ENCODE data around the gene EXOC4. TPM values are rescaled to one million over a fixed set of nuclear protein-coding genes. Genes with fewer than 3 reads are reported as not detected.

Gene EXOC4
- total RNA-seq, 3 donors from 2014 or later = 88.3 to 136 (median 99.6) TPM

GRCh38 chr7:133629701-133630100, 376.8 kb downstream of the EXOC4 start:
- H3K36me3 ChIP-seq = no peaks in the 10 kb centered on the region
- H3K27me3 ChIP-seq = no peaks in the 10 kb centered on the region
- H3K9me3 ChIP-seq = peaks cover 0 to 9% of the 10 kb centered on the region in 2 donors
- no peak for DNase-seq (ENCODE audit: low spot score in 2 of 2)
- TF ChIP-seq, protein P1, sequence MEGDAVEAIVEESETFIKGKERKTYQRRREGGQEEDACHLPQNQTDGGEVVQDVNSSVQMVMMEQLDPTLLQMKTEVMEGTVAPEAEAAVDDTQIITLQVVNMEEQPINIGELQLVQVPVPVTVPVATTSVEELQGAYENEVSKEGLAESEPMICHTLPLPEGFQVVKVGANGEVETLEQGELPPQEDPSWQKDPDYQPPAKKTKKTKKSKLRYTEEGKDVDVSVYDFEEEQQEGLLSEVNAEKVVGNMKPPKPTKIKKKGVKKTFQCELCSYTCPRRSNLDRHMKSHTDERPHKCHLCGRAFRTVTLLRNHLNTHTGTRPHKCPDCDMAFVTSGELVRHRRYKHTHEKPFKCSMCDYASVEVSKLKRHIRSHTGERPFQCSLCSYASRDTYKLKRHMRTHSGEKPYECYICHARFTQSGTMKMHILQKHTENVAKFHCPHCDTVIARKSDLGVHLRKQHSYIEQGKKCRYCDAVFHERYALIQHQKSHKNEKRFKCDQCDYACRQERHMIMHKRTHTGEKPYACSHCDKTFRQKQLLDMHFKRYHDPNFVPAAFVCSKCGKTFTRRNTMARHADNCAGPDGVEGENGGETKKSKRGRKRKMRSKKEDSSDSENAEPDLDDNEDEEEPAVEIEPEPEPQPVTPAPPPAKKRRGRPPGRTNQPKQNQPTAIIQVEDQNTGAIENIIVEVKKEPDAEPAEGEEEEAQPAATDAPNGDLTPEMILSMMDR (IDR thresholded peaks at IDR 0.05) = no peak
- TF ChIP-seq POLR2AphosphoS5 (IDR thresholded peaks at IDR 0.05) (no peak), POLR2A (IDR thresholded peaks at IDR 0.05) (no peak)
- no peak overlapping the region for H3K4me3 ChIP-seq
- intact Hi-C loops (cut with DNase I; ENCODE audit: low total_unique reads) = no loop called here
- no peaks in the 10 kb centered on the region for H3K4me1 ChIP-seq
- no peak overlapping the region for H3K27ac ChIP-seq

DNA sequence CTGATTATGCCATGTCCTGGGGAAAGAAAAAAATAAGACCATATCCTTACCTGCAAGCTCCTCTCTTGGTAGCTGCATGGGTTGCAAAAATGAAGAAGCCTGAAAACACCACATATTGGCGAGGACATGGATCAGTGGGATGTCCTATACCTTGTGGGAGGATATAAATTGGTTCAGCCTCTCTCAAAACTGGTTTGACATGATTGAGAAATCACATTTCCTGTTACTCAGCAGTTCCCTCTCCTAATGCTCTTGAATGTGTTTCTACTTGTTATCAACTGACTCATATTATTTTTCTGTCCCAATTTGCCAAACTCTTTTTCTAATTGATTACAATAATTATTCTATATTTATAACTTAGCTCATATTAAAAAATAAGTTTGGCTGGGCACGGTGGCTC, 380.2 kb downstream of the EXOC4 start:
- intact Hi-C loops (cut with DNase I; ENCODE audit: low total_unique reads) = no loop called here
- H3K27me3 ChIP-seq = no peaks in the 10 kb centered on the region
- peaks cover 0 to 9% of the 10 kb centered on the region in 2 donors for H3K9me3 ChIP-seq
- no peaks in the 10 kb centered on the region for H3K36me3 ChIP-seq
- no peak for DNase-seq (ENCODE audit: low spot score in 2 of 2)
- H3K4me3 ChIP-seq = no peak overlapping the region
- no peaks in the 10 kb centered on the region for H3K4me1 ChIP-seq
- H3K27ac ChIP-seq = no peak overlapping the region
- TF ChIP-seq, protein P1 (IDR thresholded peaks at IDR 0.05) = no peak
- TF ChIP-seq POLR2AphosphoS5 (IDR thresholded peaks at IDR 0.05) = no peak
- no peak for TF ChIP-seq POLR2A (IDR thresholded peaks at IDR 0.05)

DNA sequence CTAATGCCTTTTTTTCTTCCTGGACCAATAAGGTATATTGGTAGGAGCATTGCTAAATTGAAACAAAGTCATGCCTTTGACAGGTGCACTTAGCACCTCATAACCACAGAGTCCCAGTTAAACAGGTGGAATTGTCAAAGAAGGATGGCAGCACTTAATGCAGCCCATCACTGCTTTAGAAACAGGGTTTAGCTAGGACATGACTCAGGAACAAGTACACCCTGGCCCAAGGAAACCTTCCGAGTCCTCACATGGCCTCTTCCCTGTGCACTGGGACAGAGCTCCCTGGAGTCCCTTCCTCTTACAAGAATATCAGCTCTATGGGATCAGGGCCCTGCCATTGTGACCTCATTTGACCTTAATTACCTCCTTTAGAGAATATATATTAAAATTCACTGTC, 382.7 kb downstream of the EXOC4 start:
- TF ChIP-seq POLR2A (IDR thresholded peaks at IDR 0.05) = no peak
- TF ChIP-seq, protein P1 (IDR thresholded peaks at IDR 0.05) = no peak
- no peak overlapping the region for H3K4me3 ChIP-seq
- H3K9me3 ChIP-seq = peaks cover 0 to 9% of the 10 kb centered on the region in 2 donors
- DNase-seq (ENCODE audit: low spot score in 2 of 2) = no peak
- intact Hi-C loops (cut with DNase I; ENCODE audit: low total_unique reads) = no loop called here
- H3K36me3 ChIP-seq = no peaks in the 10 kb centered on the region
- H3K27ac ChIP-seq = no peak overlapping the region
- H3K4me1 ChIP-seq = no peaks in the 10 kb centered on the region
- no peaks in the 10 kb centered on the region for H3K27me3 ChIP-seq

- intact Hi-C loops (cut with DNase I; ENCODE audit: low total_unique reads) = no loop called here
- Histone ChIP-seq H3K9me3 (no peaks in the 10 kb centered on the region), H3K27me3 (no peaks in the 10 kb centered on the region), H3K27ac (no peak overlapping the region), H3K4me1 (no peaks in the 10 kb centered on the region), H3K36me3 (no peaks in the 10 kb centered on the region), H3K4me3 (no peak overlapping the region)
- TF ChIP-seq POLR2AphosphoS5 (IDR thresholded peaks at IDR 0.05) (no peak), POLR2A (IDR thresholded peaks at IDR 0.05) (no peak)
- TF ChIP-seq, protein P1 (IDR thresholded peaks at IDR 0.05) = no peak
- no peak for DNase-seq (ENCODE audit: low spot score in 2 of 2)
Observed at GRCh38 chr7:133638857-133639256, 386.0 kb downstream of the EXOC4 start.

GRCh38 chr7:133641436-133641835, 388.6 kb downstream of the EXOC4 start:
- H3K27ac ChIP-seq = no peak overlapping the region
- H3K4me3 ChIP-seq = no peak overlapping the region
- DNase-seq (ENCODE audit: low spot score in 2 of 2) = no peak
- intact Hi-C loops (cut with DNase I; ENCODE audit: low total_unique reads) = no loop called here
- TF ChIP-seq POLR2A (IDR thresholded peaks at IDR 0.05) = no peak
- TF ChIP-seq, protein P1 (IDR thresholded peaks at IDR 0.05) = no peak
- no peak for TF ChIP-seq POLR2AphosphoS5 (IDR thresholded peaks at IDR 0.05)
- no peaks in the 10 kb centered on the region for H3K36me3 ChIP-seq
- H3K9me3 ChIP-seq = no peaks in the 10 kb centered on the region
- H3K4me1 ChIP-seq = no peaks in the 10 kb centered on the region
- H3K27me3 ChIP-seq = no peaks in the 10 kb centered on the region
